T-helper 9 cell (primary cell): ENCODE data around the gene NOC2L.

Experiments
- DNase-seq: peaks from one replicate; pipeline ENCODE4 v3.0.0-alpha.2; 2020

Gene NOC2L

GRCh38 chr1:927234-927633 is 31.8 kb downstream of the NOC2L start:
- DNase-seq = no peak

GRCh38 chr1:925561-926421 is 33.3 kb downstream of the NOC2L start:
- DNase-seq = no peak

- DNase-seq = no peak
Observed at GRCh38 chr1:924656-925560, 34.1 kb downstream of the NOC2L start.

GRCh38 chr1:923991-924655 is 34.9 kb downstream of the NOC2L start:
- DNase-seq = no peak

- peak; percentile 63 for DNase-seq
Observed at GRCh38 chr1:923131-923990, 35.7 kb downstream of the NOC2L start, which contains the start of gene SAMD11. Gene SAMD11 (plus strand): TSS chr1:923923. CDS start chr1:924432, 509 bp downstream.

GRCh38 chr1:921011-921837 is 37.8 kb downstream of the NOC2L start:
- DNase-seq = peak; percentile 42

GRCh38 chr1:920521-920920 is 38.5 kb downstream of the NOC2L start:
- DNase-seq = no peak

- DNase-seq = no peak
Observed at GRCh38 chr1:920010-920409, 39.0 kb downstream of the NOC2L start.

GRCh38 chr1:919271-919872 is 39.7 kb downstream of the NOC2L start:
- DNase-seq = no peak

- DNase-seq = no peak
Observed at GRCh38 chr1:918843-919242, 40.2 kb downstream of the NOC2L start.

GRCh38 chr1:918353-918752 is 40.7 kb downstream of the NOC2L start:
- DNase-seq = no peak

GRCh38 chr1:917466-918091 is 41.5 kb downstream of the NOC2L start:
- no peak for DNase-seq

GRCh38 chr1:917076-917459 is 42.0 kb downstream of the NOC2L start:
- DNase-seq = no peak

GRCh38 chr1:916173-917075 is 42.6 kb downstream of the NOC2L start:
- DNase-seq = no peak

GRCh38 chr1:915295-916172 is 43.5 kb downstream of the NOC2L start:
- DNase-seq = no peak

GRCh38 chr1:914891-915280 is 44.2 kb downstream of the NOC2L start:
- no peak for DNase-seq

GRCh38 chr1:914131-914890 is 44.7 kb downstream of the NOC2L start:
- DNase-seq = no peak
